ENCODE results near the gene CLEC16A. TPM values are rescaled to one million over a fixed set of nuclear protein-coding genes. Genes with fewer than 3 reads are reported as not detected.

CLEC16A gene
- total RNA-seq, 4 donors from 2014 or later: 24.5 to 33.0 (median 29.3) TPM

GRCh38 chr16:11231367-11231970 is 287.1 kb downstream of the CLEC16A start:
- Histone ChIP-seq H3K36me3 (no peaks in the 10 kb centered on the region), H3K27ac (no peak overlapping the region), H3K4me1 (no peaks in the 10 kb centered on the region), H3K27me3 (no peaks in the 10 kb centered on the region), H3K4me3 (no peak overlapping the region), H3K9me3 (no peaks in the 10 kb centered on the region)
- TF ChIP-seq CTCF (IDR thresholded peaks at IDR 0.05 in 4 of 5, conservative IDR thresholded peaks at IDR 0.05 in 1 of 5) (no peak), POLR2A (IDR thresholded peaks at IDR 0.05) (no peak)
- DNase-seq (no peak), ATAC-seq (no peak)
- in situ Hi-C loops (cut with MboI; ENCODE audit: low sequenced_read_pairs in 4 of 4): loop anchor here in 1 of 4 donors (25.0 kb wide), 1 partner anchor 94 kb away; no protein-coding TSS in a partner anchor
- intact Hi-C loops (cut with DNase I; ENCODE audit: low total_unique reads): no loop called here

Other genes with a start within 250 kb of the CLEC16A start
- not detected for gene TEKT5, start 249.6 kb upstream of the CLEC16A start, total RNA-seq
- 10 to 100 TPM; 19.2 to 38.5 (median 26.9) TPM for gene NUBP1, start 200.7 kb upstream of the CLEC16A start, total RNA-seq
- not detected for gene TVP23A, start 125.8 kb upstream of the CLEC16A start, total RNA-seq
- gene CIITA, start 67.4 kb upstream of the CLEC16A start, total RNA-seq: 1 to 10 TPM; 2.3 to 9.1 (median 5.1) TPM
- 100 to 1,000 TPM in 3 of 4 donors, 10 to 100 TPM in 1; 83.9 to 184 (median 127) TPM for gene DEXI, start 2.1 kb upstream of the CLEC16A start, total RNA-seq